Activated CD8-positive, alpha-beta T cell treated with anti-CD3 and anti-CD28 coated beads for 36 hours (primary cell): Measurements from ENCODE around the gene TNNT2. TPM values are rescaled to one million over a fixed set of nuclear protein-coding genes. Genes with fewer than 3 reads are reported as not detected.

Experiments
- ATAC-seq: fragments of 200-7000 bp; cut with Tn5 transposase; one replicate; pipeline ENCODE4 v1.10.0; 2021; ENCODE audit warnings: mild to moderate bottlenecking, moderate library complexity
- CTCF ChIA-PET: fragments of 350-600 bp; sonication (Branson Sonifier 250); formaldehyde crosslinking; loops from one replicate; lab custom pipeline; 2021; ENCODE audit warnings: antibody characterized with exemption; lab: Charles Lee
- POLR2A ChIA-PET: fragments of 350-600 bp; sonication (Branson Sonifier 250); formaldehyde crosslinking; loops from one replicate; lab custom pipeline; 2021; ENCODE audit warnings: antibody characterized with exemption; lab: Charles Lee
- DNase-seq: peaks from one replicate; pipeline ENCODE4 v3.0.0-alpha.2; 2020
- H3K27ac Mint-ChIP-seq: one replicate; pipeline ENCODE4 v1.8.0; 2021; ENCODE audit warnings: mild to moderate bottlenecking, mixed read lengths
- H3K27me3 Mint-ChIP-seq: one replicate; pipeline ENCODE4 v1.8.0; 2021; ENCODE audit warnings: mixed read lengths
- H3K36me3 Mint-ChIP-seq: one replicate; pipeline ENCODE4 v1.8.0; 2021; ENCODE audit warnings: low read depth, mixed read lengths
- H3K4me1 Mint-ChIP-seq: one replicate; pipeline ENCODE4 v1.8.0; 2021; ENCODE audit warnings: low read depth, mixed read lengths
- H3K4me3 Mint-ChIP-seq: one replicate; pipeline ENCODE4 v1.8.0; 2021; ENCODE audit warnings: mild to moderate bottlenecking, moderate library complexity, mixed read lengths
- H3K9me3 Mint-ChIP-seq: one replicate; pipeline ENCODE4 v1.8.0; 2021; ENCODE audit warnings: mixed read lengths
- intact Hi-C: fragments of 100-400 bp; cut with micrococcal nuclease; formaldehyde crosslinking; loops from one replicate; pipeline ENCODE4 v1.10.0; 2022
- total RNA-seq, 2 experiments: library from RNA; stranded (reverse); gene quantifications; one replicate each; pipeline ENCODE4 v1.2.3, GENCODE V29; 2021
- TF ChIP-seq, protein P1 (sequence below): fragments of 200-600 bp; IDR thresholded peaks from one replicate; pipeline ENCODE4 v1.8.0; 2022; ENCODE audit warnings: antibody characterized with exemption, mild to moderate bottlenecking

Gene TNNT2
- total RNA-seq, 2 experiments from 2014 or later = not detected

GRCh38 chr1:201335174-201335870, 42.2 kb downstream of the TNNT2 start:
- H3K4me1 Mint-ChIP-seq = no peaks in the 10 kb centered on the region
- H3K27me3 Mint-ChIP-seq = peaks cover 1% of the 10 kb centered on the region
- H3K9me3 Mint-ChIP-seq = no peaks in the 10 kb centered on the region
- CTCF ChIA-PET = no interaction called here
- POLR2A ChIA-PET = no interaction called here
- intact Hi-C loops = no loop called here
- DNase-seq (no peak), ATAC-seq (no peak)
- H3K36me3 Mint-ChIP-seq = no peaks in the 10 kb centered on the region
- TF ChIP-seq, protein P1, sequence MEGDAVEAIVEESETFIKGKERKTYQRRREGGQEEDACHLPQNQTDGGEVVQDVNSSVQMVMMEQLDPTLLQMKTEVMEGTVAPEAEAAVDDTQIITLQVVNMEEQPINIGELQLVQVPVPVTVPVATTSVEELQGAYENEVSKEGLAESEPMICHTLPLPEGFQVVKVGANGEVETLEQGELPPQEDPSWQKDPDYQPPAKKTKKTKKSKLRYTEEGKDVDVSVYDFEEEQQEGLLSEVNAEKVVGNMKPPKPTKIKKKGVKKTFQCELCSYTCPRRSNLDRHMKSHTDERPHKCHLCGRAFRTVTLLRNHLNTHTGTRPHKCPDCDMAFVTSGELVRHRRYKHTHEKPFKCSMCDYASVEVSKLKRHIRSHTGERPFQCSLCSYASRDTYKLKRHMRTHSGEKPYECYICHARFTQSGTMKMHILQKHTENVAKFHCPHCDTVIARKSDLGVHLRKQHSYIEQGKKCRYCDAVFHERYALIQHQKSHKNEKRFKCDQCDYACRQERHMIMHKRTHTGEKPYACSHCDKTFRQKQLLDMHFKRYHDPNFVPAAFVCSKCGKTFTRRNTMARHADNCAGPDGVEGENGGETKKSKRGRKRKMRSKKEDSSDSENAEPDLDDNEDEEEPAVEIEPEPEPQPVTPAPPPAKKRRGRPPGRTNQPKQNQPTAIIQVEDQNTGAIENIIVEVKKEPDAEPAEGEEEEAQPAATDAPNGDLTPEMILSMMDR = no peak
- H3K4me3 Mint-ChIP-seq = no peak overlapping the region
- no peak overlapping the region for H3K27ac Mint-ChIP-seq

GRCh38 chr1:201334325-201335173, 42.9 kb downstream of the TNNT2 start:
- no peak overlapping the region for H3K4me3 Mint-ChIP-seq
- no peaks in the 10 kb centered on the region for H3K4me1 Mint-ChIP-seq
- H3K27me3 Mint-ChIP-seq = peaks cover under 1% of the 10 kb centered on the region
- H3K9me3 Mint-ChIP-seq = no peaks in the 10 kb centered on the region
- no peak overlapping the region for H3K27ac Mint-ChIP-seq
- ATAC-seq = no peak
- no peak for DNase-seq
- ChIA-PET CTCF (no interaction called here), POLR2A (interaction anchor here (0.7 kb wide), 1 partner anchor 24 kb away, joined by 3 read pairs; no protein-coding TSS in a partner anchor)
- H3K36me3 Mint-ChIP-seq = no peaks in the 10 kb centered on the region
- intact Hi-C loops = no loop called here
- TF ChIP-seq, protein P1 = no peak

GRCh38 chr1:201332616-201333335, 44.7 kb downstream of the TNNT2 start:
- no peak overlapping the region for H3K4me3 Mint-ChIP-seq
- H3K4me1 Mint-ChIP-seq = no peaks in the 10 kb centered on the region
- no peaks in the 10 kb centered on the region for H3K27me3 Mint-ChIP-seq
- POLR2A ChIA-PET = no interaction called here
- no peak for DNase-seq
- intact Hi-C loops = no loop called here
- no peak overlapping the region for H3K27ac Mint-ChIP-seq
- no peak for ATAC-seq
- TF ChIP-seq, protein P1 = no peak
- no peaks in the 10 kb centered on the region for H3K36me3 Mint-ChIP-seq
- H3K9me3 Mint-ChIP-seq = no peaks in the 10 kb centered on the region
- CTCF ChIA-PET = interaction anchor here (0.9 kb wide), 1 partner anchor 24 kb away, joined by 3 read pairs; no protein-coding TSS in a partner anchor

- TF ChIP-seq, protein P1 = no peak
- no peak for ATAC-seq
- Mint-ChIP-seq H3K9me3 (no peaks in the 10 kb centered on the region), H3K36me3 (no peaks in the 10 kb centered on the region), H3K4me3 (no peak overlapping the region), H3K27me3 (no peaks in the 10 kb centered on the region), H3K27ac (no peak overlapping the region), H3K4me1 (no peaks in the 10 kb centered on the region)
- ChIA-PET POLR2A (no interaction called here), CTCF (no interaction called here)
- intact Hi-C loops = no loop called here
- no peak for DNase-seq
Observed at GRCh38 chr1:201332021-201332420, 45.5 kb downstream of the TNNT2 start.
